ENCODE results near the gene MOBP. TPM values are rescaled to one million over a fixed set of nuclear protein-coding genes. Genes with fewer than 3 reads are reported as not detected.

MOBP gene
- polyA plus RNA-seq, 3 donors: not detected

DNA sequence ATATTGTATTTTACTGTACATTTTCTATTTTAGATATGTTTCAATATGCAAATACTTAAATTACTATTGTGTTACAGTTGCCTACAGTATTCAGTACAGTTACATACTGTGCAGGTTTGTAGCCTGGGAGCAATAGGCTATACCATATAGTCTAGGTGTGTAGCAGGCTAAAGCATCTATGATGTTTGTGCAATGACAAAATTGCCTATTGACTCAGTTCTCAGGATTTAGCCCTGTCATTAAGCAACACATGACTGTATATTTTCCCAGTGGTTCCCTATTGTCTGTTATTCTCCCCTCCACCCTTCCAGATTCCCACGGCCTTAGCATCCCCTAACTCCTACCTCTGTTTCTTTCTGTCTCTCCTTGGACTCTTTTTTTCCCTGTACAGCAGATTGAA lies 10.7 kb downstream of the MOBP start:
- Histone ChIP-seq H3K4me3 (replicated peaks in 1 of 3; ENCODE audit: low read depth in 2 of 3, low read length in 3 of 3) (no peak overlapping the region), H3K9me3 (replicated peaks in 1 of 2; ENCODE audit: control insufficient read depth in 1 of 2, insufficient read depth in 1 of 2, low read length in 2 of 2) (peaks cover 0 to 4% of the 10 kb centered on the region in 2 donors), H3K27me3 (ENCODE audit: control insufficient read depth in 2 of 2, insufficient read depth in 2 of 2, low read length in 2 of 2) (no peaks in the 10 kb centered on the region), H3K27ac (ENCODE audit: low read depth in 1 of 2, low read length in 2 of 2) (no peak overlapping the region), H3K4me2 (replicated peaks; ENCODE audit: extremely low read depth, low read length, poor library complexity, severe bottlenecking) (no peak overlapping the region), H3K4me1 (ENCODE audit: control insufficient read depth in 1 of 2, insufficient read depth in 2 of 2, low read length in 2 of 2) (no peaks in the 10 kb centered on the region), H4K20me1 (ENCODE audit: insufficient read depth, low read length) (no peaks in the 10 kb centered on the region), H3K79me2 (ENCODE audit: insufficient read depth, low read length) (no peaks in the 10 kb centered on the region), H2AFZ (ENCODE audit: insufficient read depth, low read depth, low read length, poor library complexity, severe bottlenecking) (no peak overlapping the region), H3K9ac (ENCODE audit: insufficient read depth, low read length, poor library complexity, severe bottlenecking) (no peak overlapping the region), H3K36me3 (replicated peaks in 1 of 2; ENCODE audit: control insufficient read depth in 1 of 2, insufficient read depth in 2 of 2, low read length in 2 of 2) (no peaks in the 10 kb centered on the region)
- Mint-ChIP-seq H3K27me3 (ENCODE audit: low read depth in 3 of 3) (peaks cover 0 to 7% (median 2%) of the 10 kb centered on the region in 3 donors), H3K9me3 (peaks cover 2 to 8% (median 4%) of the 10 kb centered on the region in 7 donors), H3K4me3 (no peak overlapping the region), H3K27ac (no peak overlapping the region), H3K4me1 (no peaks in the 10 kb centered on the region), H3K36me3 (no peaks in the 10 kb centered on the region)
- WGBS (ENCODE audit: insufficient coverage): no CpG with 5 or more reads among the region's 1 CpG
- intact Hi-C loops (cut with micrococcal nuclease): no loop called here
- DNase-seq: no peak
- TF ChIP-seq, protein P1, sequence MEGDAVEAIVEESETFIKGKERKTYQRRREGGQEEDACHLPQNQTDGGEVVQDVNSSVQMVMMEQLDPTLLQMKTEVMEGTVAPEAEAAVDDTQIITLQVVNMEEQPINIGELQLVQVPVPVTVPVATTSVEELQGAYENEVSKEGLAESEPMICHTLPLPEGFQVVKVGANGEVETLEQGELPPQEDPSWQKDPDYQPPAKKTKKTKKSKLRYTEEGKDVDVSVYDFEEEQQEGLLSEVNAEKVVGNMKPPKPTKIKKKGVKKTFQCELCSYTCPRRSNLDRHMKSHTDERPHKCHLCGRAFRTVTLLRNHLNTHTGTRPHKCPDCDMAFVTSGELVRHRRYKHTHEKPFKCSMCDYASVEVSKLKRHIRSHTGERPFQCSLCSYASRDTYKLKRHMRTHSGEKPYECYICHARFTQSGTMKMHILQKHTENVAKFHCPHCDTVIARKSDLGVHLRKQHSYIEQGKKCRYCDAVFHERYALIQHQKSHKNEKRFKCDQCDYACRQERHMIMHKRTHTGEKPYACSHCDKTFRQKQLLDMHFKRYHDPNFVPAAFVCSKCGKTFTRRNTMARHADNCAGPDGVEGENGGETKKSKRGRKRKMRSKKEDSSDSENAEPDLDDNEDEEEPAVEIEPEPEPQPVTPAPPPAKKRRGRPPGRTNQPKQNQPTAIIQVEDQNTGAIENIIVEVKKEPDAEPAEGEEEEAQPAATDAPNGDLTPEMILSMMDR (IDR thresholded peaks at IDR 0.05): no peak

DNA sequence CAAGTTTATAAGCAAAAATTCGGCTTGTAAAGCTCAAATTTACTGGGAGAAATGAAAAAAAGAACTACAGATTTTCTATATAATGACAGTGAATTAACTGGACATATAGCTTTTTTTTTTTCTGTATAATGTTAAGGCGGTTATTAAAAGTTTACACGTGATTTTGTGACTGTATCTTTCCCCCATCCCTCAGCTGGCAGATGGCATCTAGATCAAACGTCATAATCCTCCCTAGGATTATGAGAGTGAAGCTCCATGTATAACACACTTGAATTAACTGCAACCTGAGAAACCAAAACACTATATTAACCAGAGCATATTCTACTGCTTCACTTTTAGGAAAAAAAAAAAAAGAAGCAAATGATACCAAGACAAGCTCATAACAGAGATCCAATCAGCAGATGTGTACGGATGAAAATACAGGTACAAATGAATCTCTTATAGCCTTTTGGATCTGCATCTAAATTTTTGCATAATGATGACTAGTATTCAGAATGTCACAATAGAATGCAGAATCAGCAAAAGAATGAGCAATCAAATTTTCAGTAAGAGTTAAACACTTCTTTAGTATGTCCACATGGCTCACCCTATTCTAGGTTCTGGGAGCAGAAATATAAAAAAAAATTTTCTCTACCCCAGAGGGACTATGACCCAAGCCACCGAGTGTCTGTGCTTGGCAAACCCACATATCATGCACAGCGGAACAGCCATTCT lies 12.4 kb downstream of the MOBP start:
- H3K4me2 ChIP-seq (replicated peaks; ENCODE audit: extremely low read depth, low read length, poor library complexity, severe bottlenecking): no peak overlapping the region
- H3K4me3 Mint-ChIP-seq: no peak overlapping the region
- H3K4me1 Mint-ChIP-seq: no peaks in the 10 kb centered on the region
- no peak overlapping the region for H3K9ac ChIP-seq (ENCODE audit: insufficient read depth, low read length, poor library complexity, severe bottlenecking)
- TF ChIP-seq, protein P1 (IDR thresholded peaks at IDR 0.05): no peak
- WGBS (ENCODE audit: insufficient coverage): 72% methylated on average over 2 of the region's 7 CpGs
- H3K36me3 ChIP-seq (replicated peaks in 1 of 2; ENCODE audit: control insufficient read depth in 1 of 2, insufficient read depth in 2 of 2, low read length in 2 of 2): no peaks in the 10 kb centered on the region
- H3K4me1 ChIP-seq (ENCODE audit: control insufficient read depth in 1 of 2, insufficient read depth in 2 of 2, low read length in 2 of 2): no peaks in the 10 kb centered on the region
- no peak overlapping the region for H3K27ac ChIP-seq (ENCODE audit: low read depth in 1 of 2, low read length in 2 of 2)
- no peaks in the 10 kb centered on the region for H3K36me3 Mint-ChIP-seq
- DNase-seq: no peak
- no peaks in the 10 kb centered on the region for H3K79me2 ChIP-seq (ENCODE audit: insufficient read depth, low read length)
- no peak overlapping the region for H3K27ac Mint-ChIP-seq
- peaks cover 0 to 3% (median 2%) of the 10 kb centered on the region in 3 donors for H3K27me3 Mint-ChIP-seq (ENCODE audit: low read depth in 3 of 3)
- no peak overlapping the region for H3K4me3 ChIP-seq (replicated peaks in 1 of 3; ENCODE audit: low read depth in 2 of 3, low read length in 3 of 3)
- intact Hi-C loops (cut with micrococcal nuclease): no loop called here
- H4K20me1 ChIP-seq (ENCODE audit: insufficient read depth, low read length): no peaks in the 10 kb centered on the region
- H3K9me3 Mint-ChIP-seq: peaks cover 2 to 8% (median 4%) of the 10 kb centered on the region in 7 donors
- H2AFZ ChIP-seq (ENCODE audit: insufficient read depth, low read depth, low read length, poor library complexity, severe bottlenecking): no peak overlapping the region
- H3K9me3 ChIP-seq (replicated peaks in 1 of 2; ENCODE audit: control insufficient read depth in 1 of 2, insufficient read depth in 1 of 2, low read length in 2 of 2): peaks cover 0 to 4% of the 10 kb centered on the region in 2 donors
- no peaks in the 10 kb centered on the region for H3K27me3 ChIP-seq (ENCODE audit: control insufficient read depth in 2 of 2, insufficient read depth in 2 of 2, low read length in 2 of 2)

Measured in CD14-positive monocyte (primary cell).